ENCODE data around the gene MYO9B.
"Not testable (repeated sequence)": the region's sequence is repeated elsewhere in the genome, so short reads cannot be mapped to it uniquely, and the experiment has no call there.

The MYO9B gene

GRCh38 chr19:17148130-17148529 lies 72.6 kb downstream of the MYO9B start:
- no peak for DNase-seq (ENCODE audit: low read depth)

- no peak for DNase-seq (ENCODE audit: low read depth)
These were observed 74.0 kb downstream of the MYO9B start for GRCh38 chr19:17149393-17150135.

- DNase-seq (ENCODE audit: low read depth) = no peak
These were observed 78.4 kb downstream of the MYO9B start for GRCh38 chr19:17153996-17154395.

GRCh38 chr19:17155251-17155650 lies 79.7 kb downstream of the MYO9B start:
- no peak for DNase-seq (ENCODE audit: low read depth)

- DNase-seq (ENCODE audit: low read depth) = no peak
These were observed 80.8 kb downstream of the MYO9B start for GRCh38 chr19:17156296-17156946.

- DNase-seq (ENCODE audit: low read depth) = no peak
These were observed 81.3 kb downstream of the MYO9B start for GRCh38 chr19:17156947-17157302.

- no peak for DNase-seq (ENCODE audit: low read depth)
These were observed 83.0 kb downstream of the MYO9B start for GRCh38 chr19:17158584-17158983.

GRCh38 chr19:17159466-17160393 lies 84.2 kb downstream of the MYO9B start:
- DNase-seq (ENCODE audit: low read depth) = peak; percentile 33

GRCh38 chr19:17160908-17161307 lies 85.3 kb downstream of the MYO9B start:
- DNase-seq (ENCODE audit: low read depth) = no peak

GRCh38 chr19:17162131-17162530 lies 86.6 kb downstream of the MYO9B start:
- DNase-seq (ENCODE audit: low read depth) = not testable (repeated sequence)

- no peak for DNase-seq (ENCODE audit: low read depth)
These were observed 87.0 kb downstream of the MYO9B start for GRCh38 chr19:17162580-17162979.

GRCh38 chr19:17163652-17164051 lies 88.1 kb downstream of the MYO9B start:
- no peak for DNase-seq (ENCODE audit: low read depth)

GRCh38 chr19:17164639-17165038 lies 89.1 kb downstream of the MYO9B start:
- no peak for DNase-seq (ENCODE audit: low read depth)

- DNase-seq (ENCODE audit: low read depth) = no peak
These were observed 90.1 kb downstream of the MYO9B start for GRCh38 chr19:17165715-17166114.

- no peak for DNase-seq (ENCODE audit: low read depth)
These were observed 95.1 kb downstream of the MYO9B start for GRCh38 chr19:17170538-17171297.

GRCh38 chr19:17171874-17172273 lies 96.3 kb downstream of the MYO9B start:
- DNase-seq (ENCODE audit: low read depth) = no peak

GRCh38 chr19:17172624-17173345 lies 97.2 kb downstream of the MYO9B start:
- no peak for DNase-seq (ENCODE audit: low read depth)

- no peak for DNase-seq (ENCODE audit: low read depth)
These were observed 102.7 kb downstream of the MYO9B start for GRCh38 chr19:17178291-17178690.

GRCh38 chr19:17180997-17181702 lies 105.6 kb downstream of the MYO9B start:
- no peak for DNase-seq (ENCODE audit: low read depth)

GRCh38 chr19:17183271-17183761 lies 107.7 kb downstream of the MYO9B start:
- no peak for DNase-seq (ENCODE audit: low read depth)
